Effector memory CD4-positive, alpha-beta T cell (primary cell): ENCODE measurements around the gene USP53.
"Not testable (repeated sequence)": the region's sequence is repeated elsewhere in the genome, so short reads cannot be mapped to it uniquely, and the experiment has no call there.

Source experiments
- DNase-seq, 3 donors: peaks; one replicate each; pipeline ENCODE4 v3.0.0-alpha.2; 2020
- H3K27ac ChIP-seq: 2 replicates; pipeline ENCODE4 v1.7.0; 2013; ENCODE audit warnings: mild to moderate bottlenecking, low read length, moderate library complexity; ENCODE audit not compliant: insufficient read depth, poor library complexity, severe bottlenecking
- H3K27me3 ChIP-seq: replicated peaks from 2 replicates; pipeline ENCODE4 v1.7.0; 2013; ENCODE audit warnings: mild to moderate bottlenecking, low read length; ENCODE audit not compliant: insufficient read depth, control insufficient read depth, poor library complexity, severe bottlenecking
- H3K36me3 ChIP-seq: 2 replicates; pipeline ENCODE4 v1.7.0; 2013; ENCODE audit warnings: mild to moderate bottlenecking, low read length, moderate library complexity; ENCODE audit not compliant: control insufficient read depth, insufficient read depth
- H3K4me1 ChIP-seq: 2 replicates; pipeline ENCODE4 v1.7.0; 2013; ENCODE audit warnings: low read length, mild to moderate bottlenecking; ENCODE audit not compliant: control insufficient read depth, insufficient read depth, poor library complexity, severe bottlenecking
- H3K4me3 ChIP-seq: 2 replicates; pipeline ENCODE4 v1.7.0; 2013; ENCODE audit warnings: low read length, low read depth, mild to moderate bottlenecking; ENCODE audit not compliant: insufficient read depth, poor library complexity, severe bottlenecking
- H3K9me3 ChIP-seq: 2 replicates; pipeline ENCODE4 v1.7.0; 2013; ENCODE audit warnings: mild to moderate bottlenecking, low read length, moderate library complexity; ENCODE audit not compliant: control insufficient read depth

The USP53 gene

GRCh38 chr4:119255223-119255622, 42.7 kb downstream of the USP53 start:
- not testable (repeated sequence) for H3K4me1 ChIP-seq, H3K4me3 ChIP-seq, H3K9me3 ChIP-seq, H3K27ac ChIP-seq, DNase-seq, H3K27me3 ChIP-seq
- peaks cover 25% of the 10 kb centered on the region for H3K36me3 ChIP-seq

GRCh38 chr4:119260528-119260927, 48.0 kb downstream of the USP53 start:
- Histone ChIP-seq H3K4me3 (no peak overlapping the region), H3K9me3 (no peaks in the 10 kb centered on the region), H3K36me3 (peaks cover 22% of the 10 kb centered on the region), H3K4me1 (no peaks in the 10 kb centered on the region), H3K27ac (no peak overlapping the region), H3K27me3 (no peaks in the 10 kb centered on the region)
- no peak for DNase-seq

- Histone ChIP-seq H3K27ac (no peak overlapping the region), H3K36me3 (peaks cover 14% of the 10 kb centered on the region), H3K4me3 (no peak overlapping the region), H3K4me1 (no peaks in the 10 kb centered on the region), H3K27me3 (no peaks in the 10 kb centered on the region), H3K9me3 (no peaks in the 10 kb centered on the region)
- DNase-seq: no peak
Observed at GRCh38 chr4:119261986-119262385, 49.5 kb downstream of the USP53 start.

GRCh38 chr4:119264743-119265142, 52.2 kb downstream of the USP53 start:
- no peak overlapping the region for H3K4me3 ChIP-seq
- no peaks in the 10 kb centered on the region for H3K9me3 ChIP-seq
- peaks cover 4% of the 10 kb centered on the region for H3K36me3 ChIP-seq
- no peaks in the 10 kb centered on the region for H3K27me3 ChIP-seq
- no peaks in the 10 kb centered on the region for H3K4me1 ChIP-seq
- no peak for DNase-seq
- H3K27ac ChIP-seq: no peak overlapping the region

GRCh38 chr4:119266153-119266552, 53.6 kb downstream of the USP53 start:
- H3K9me3 ChIP-seq: no peaks in the 10 kb centered on the region
- no peak overlapping the region for H3K27ac ChIP-seq
- no peak overlapping the region for H3K4me3 ChIP-seq
- peaks cover 6% of the 10 kb centered on the region for H3K36me3 ChIP-seq
- H3K4me1 ChIP-seq: no peaks in the 10 kb centered on the region
- no peaks in the 10 kb centered on the region for H3K27me3 ChIP-seq
- no peak for DNase-seq

GRCh38 chr4:119268466-119268865, 56.0 kb downstream of the USP53 start:
- no peaks in the 10 kb centered on the region for H3K9me3 ChIP-seq
- no peak overlapping the region for H3K4me3 ChIP-seq
- peaks cover 14% of the 10 kb centered on the region for H3K36me3 ChIP-seq

GRCh38 chr4:119271361-119272085, 59.0 kb downstream of the USP53 start:
- DNase-seq: no peak
- no peak overlapping the region for H3K27ac ChIP-seq
- no peaks in the 10 kb centered on the region for H3K4me1 ChIP-seq
- no peak overlapping the region for H3K4me3 ChIP-seq
- H3K36me3 ChIP-seq: peaks cover 11% of the 10 kb centered on the region
- no peaks in the 10 kb centered on the region for H3K9me3 ChIP-seq
- H3K27me3 ChIP-seq: no peaks in the 10 kb centered on the region

More at GRCh38 chr4:119268466-119268865, 56.0 kb downstream of the USP53 start:
- H3K27me3 ChIP-seq: no peaks in the 10 kb centered on the region
- DNase-seq: no peak
- no peaks in the 10 kb centered on the region for H3K4me1 ChIP-seq
- no peak overlapping the region for H3K27ac ChIP-seq

- H3K27me3 ChIP-seq, H3K4me3 ChIP-seq, DNase-seq, H3K9me3 ChIP-seq, H3K36me3 ChIP-seq, H3K27ac ChIP-seq: not testable (repeated sequence)
- peaks cover 11% of the 10 kb centered on the region for H3K4me1 ChIP-seq
Observed at GRCh38 chr4:119279541-119279940, 67.0 kb downstream of the USP53 start.

GRCh38 chr4:119279945-119280344, 67.4 kb downstream of the USP53 start:
- H3K27me3 ChIP-seq, H3K4me3 ChIP-seq, H3K36me3 ChIP-seq, H3K27ac ChIP-seq, H3K9me3 ChIP-seq, DNase-seq: not testable (repeated sequence)
- peaks cover 11% of the 10 kb centered on the region for H3K4me1 ChIP-seq

- no peak overlapping the region for H3K4me3 ChIP-seq
- peaks cover 11% of the 10 kb centered on the region for H3K4me1 ChIP-seq
- no peak for DNase-seq
- no peaks in the 10 kb centered on the region for H3K27me3 ChIP-seq
- no peak overlapping the region for H3K27ac ChIP-seq
- H3K36me3 ChIP-seq: no peaks in the 10 kb centered on the region
- no peaks in the 10 kb centered on the region for H3K9me3 ChIP-seq
Observed at GRCh38 chr4:119281393-119281792, 68.9 kb downstream of the USP53 start.
